Spleen (tissue), 7 donors: ENCODE data around the gene TRIOBP.

ENCODE experiments used
- POLR2A ChIP-seq, 3 donors: fragments of 450-650 bp; IDR thresholded peaks; one replicate each; pipeline ENCODE4 v1.5.1; 2017; ENCODE audit warnings: antibody characterized with exemption in 3 of 3, mild to moderate bottlenecking in 1 of 3
- POLR2AphosphoS5 ChIP-seq, 3 donors: sonication (generic); formaldehyde crosslinking; IDR thresholded peaks; one replicate each; pipeline ENCODE4 v1.5.1; 2017; ENCODE audit warnings: antibody characterized with exemption in 3 of 3
- TF ChIP-seq, protein P1 (sequence below), 11 experiments: fragments of 200-600 bp in 7 of 11; fragments of 450-650 bp in 4 of 11; sonication (generic) in 4 of 11; IDR thresholded peaks in 8 of 11; conservative IDR thresholded peaks in 3 of 11; 1 replicate in 7 of 11; 2 replicates in 4 of 11; pipeline versions ENCODE4 v1.4.0 to v1.8.0; 2016 to 2021; ENCODE audit warnings: antibody characterized with exemption in 11 of 11, inconsistent platforms in 4 of 11, mild to moderate bottlenecking in 1 of 11
- donor health status: DM: no; HTN: no; CAD: no; lungs with moderate emphysema.
- donor health status: DM: no; HTN: no; CAD: no.
- donor health status: DM: no; HTN: no; CAD: no.

DNA sequence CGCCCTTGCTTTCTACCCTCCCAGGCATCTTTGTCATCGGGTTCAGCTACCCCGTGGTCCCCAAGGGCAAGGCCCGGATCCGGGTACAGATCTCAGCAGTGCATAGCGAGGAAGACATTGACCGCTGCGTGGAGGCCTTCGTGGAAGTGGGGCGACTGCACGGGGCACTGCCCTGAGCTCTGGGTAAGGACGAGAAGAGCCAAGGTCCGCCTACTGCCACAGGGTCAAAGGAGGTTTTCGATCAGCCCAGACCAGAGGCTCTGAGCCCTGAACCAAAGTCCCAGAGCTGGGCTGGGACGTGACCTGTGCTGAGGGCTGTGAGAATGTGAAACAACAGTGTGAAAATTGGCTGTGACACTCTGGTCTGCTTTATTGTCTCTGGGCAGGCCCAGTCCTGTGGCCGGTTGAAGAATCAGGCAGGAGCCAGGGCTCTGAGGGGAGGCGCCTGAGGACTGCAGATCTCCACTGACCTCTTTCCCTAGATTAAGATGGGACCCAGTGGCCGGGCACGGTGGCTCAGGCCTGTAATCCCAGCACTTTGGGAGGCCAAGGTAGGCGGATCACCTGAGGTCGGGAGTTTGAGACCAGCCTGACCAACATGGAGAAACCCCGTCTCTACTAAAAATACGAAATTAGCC, 119.8 kb downstream of the TRIOBP start:
- TF ChIP-seq, protein P1, sequence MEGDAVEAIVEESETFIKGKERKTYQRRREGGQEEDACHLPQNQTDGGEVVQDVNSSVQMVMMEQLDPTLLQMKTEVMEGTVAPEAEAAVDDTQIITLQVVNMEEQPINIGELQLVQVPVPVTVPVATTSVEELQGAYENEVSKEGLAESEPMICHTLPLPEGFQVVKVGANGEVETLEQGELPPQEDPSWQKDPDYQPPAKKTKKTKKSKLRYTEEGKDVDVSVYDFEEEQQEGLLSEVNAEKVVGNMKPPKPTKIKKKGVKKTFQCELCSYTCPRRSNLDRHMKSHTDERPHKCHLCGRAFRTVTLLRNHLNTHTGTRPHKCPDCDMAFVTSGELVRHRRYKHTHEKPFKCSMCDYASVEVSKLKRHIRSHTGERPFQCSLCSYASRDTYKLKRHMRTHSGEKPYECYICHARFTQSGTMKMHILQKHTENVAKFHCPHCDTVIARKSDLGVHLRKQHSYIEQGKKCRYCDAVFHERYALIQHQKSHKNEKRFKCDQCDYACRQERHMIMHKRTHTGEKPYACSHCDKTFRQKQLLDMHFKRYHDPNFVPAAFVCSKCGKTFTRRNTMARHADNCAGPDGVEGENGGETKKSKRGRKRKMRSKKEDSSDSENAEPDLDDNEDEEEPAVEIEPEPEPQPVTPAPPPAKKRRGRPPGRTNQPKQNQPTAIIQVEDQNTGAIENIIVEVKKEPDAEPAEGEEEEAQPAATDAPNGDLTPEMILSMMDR (IDR thresholded peaks at IDR 0.05 in 8 of 11, conservative IDR thresholded peaks at IDR 0.05 in 3 of 11): no peak
- TF ChIP-seq POLR2A (IDR thresholded peaks at IDR 0.05) (no peak), POLR2AphosphoS5 (IDR thresholded peaks at IDR 0.05) (no peak)
